HepG2 (cell line): ENCODE measurements around the gene PSD. TPM values are rescaled to one million over a fixed set of nuclear protein-coding genes. Genes with fewer than 3 reads are reported as not detected.

ENCODE experiments used
- ETV6 ChIP-seq: sonication (generic); formaldehyde crosslinking; conservative IDR thresholded peaks from 2 replicates; pipeline ENCODE4 v1.4.0; 2020; ENCODE audit warnings: missing genetic modification reagents
- GATAD1 ChIP-seq: IDR thresholded peaks from 2 replicates; pipeline ENCODE4 v1.6.1; 2016; ENCODE audit warnings: missing genetic modification reagents, missing compliant biosample characterization
- HES4 ChIP-seq: sonication (generic); formaldehyde crosslinking; IDR thresholded peaks from 2 replicates; pipeline ENCODE4 v1.9.0; 2021; ENCODE audit warnings: mild to moderate bottlenecking, missing genetic modification reagents, borderline replicate concordance
- IKZF1 ChIP-seq: fragments of 450-650 bp; IDR thresholded peaks from 2 replicates; pipeline ENCODE4 v1.7.1; 2016
- MAFF ChIP-seq: IDR thresholded peaks from 2 replicates; pipeline ENCODE4 v1.6.1; 2011; ENCODE audit warnings: low read depth, low read length, improper control_type of control experiment
- MAZ ChIP-seq, 2 experiments: sonication (generic) in 1 of 2; formaldehyde crosslinking in 1 of 2; IDR thresholded peaks; 2 replicates each; pipeline versions ENCODE4 v1.5.0 to v1.6.1; 2012 to 2020; ENCODE audit warnings: low read depth in 2 of 2, mild to moderate bottlenecking in 2 of 2, borderline replicate concordance in 1 of 2, improper control_type of control experiment in 1 of 2, low read length in 1 of 2, missing genetic modification reagents in 1 of 2, moderate library complexity in 1 of 2
- NFATC3 ChIP-seq: sonication (generic); formaldehyde crosslinking; IDR thresholded peaks from 2 replicates; pipeline ENCODE4 v1.5.1; 2020; ENCODE audit warnings: mild to moderate bottlenecking, missing genetic modification reagents
- PITX1 ChIP-seq: sonication (generic); formaldehyde crosslinking; IDR thresholded peaks from 2 replicates; pipeline ENCODE4 v1.5.1; 2020; ENCODE audit warnings: mild to moderate bottlenecking, missing genetic modification reagents
- REXO4 ChIP-seq: sonication (generic); formaldehyde crosslinking; IDR thresholded peaks from 2 replicates; pipeline ENCODE4 v1.8.0; 2022; ENCODE audit warnings: missing genetic modification reagents, mild to moderate bottlenecking, borderline replicate concordance
- SRSF9 ChIP-seq: fragments of 200-400 bp; formaldehyde crosslinking; IDR thresholded peaks from 2 replicates; pipeline ENCODE4 v1.6.1; 2018; ENCODE audit warnings: borderline replicate concordance, mild to moderate bottlenecking, low read depth, low read length; ENCODE audit not compliant: insufficient read depth, poor library complexity, severe bottlenecking
- ZFY ChIP-seq: sonication (generic); formaldehyde crosslinking; IDR thresholded peaks from 2 replicates; pipeline ENCODE4 v1.4.0; 2020; ENCODE audit warnings: missing genetic modification reagents
- ZNF10 ChIP-seq: sonication (generic); formaldehyde crosslinking; IDR thresholded peaks from 2 replicates; pipeline ENCODE4 v1.4.0; 2020; ENCODE audit warnings: mild to moderate bottlenecking, low read depth, missing genetic modification reagents, borderline replicate concordance
- ZNF230 ChIP-seq: sonication (generic); formaldehyde crosslinking; IDR thresholded peaks from 2 replicates; pipeline ENCODE4 v1.4.0; 2020; ENCODE audit warnings: mild to moderate bottlenecking, missing genetic modification reagents
- ZNF24 ChIP-seq: fragments of 450-650 bp; IDR thresholded peaks from 2 replicates; pipeline ENCODE4 v1.6.1; 2017; ENCODE audit warnings: antibody characterized with exemption, mild to moderate bottlenecking
- ZNF331 ChIP-seq: sonication (generic); formaldehyde crosslinking; IDR thresholded peaks from 2 replicates; pipeline ENCODE4 v1.4.0; 2020; ENCODE audit warnings: missing genetic modification reagents
- ZNF503 ChIP-seq: sonication (generic); formaldehyde crosslinking; IDR thresholded peaks from 2 replicates; pipeline ENCODE4 v1.4.0; 2020; ENCODE audit warnings: missing genetic modification reagents
- ZNF589 ChIP-seq: sonication (generic); formaldehyde crosslinking; conservative IDR thresholded peaks from 2 replicates; pipeline ENCODE4 v1.8.0; 2022; ENCODE audit warnings: mild to moderate bottlenecking, moderate library complexity, missing genetic modification reagents
- ZNF619 ChIP-seq: sonication (generic); formaldehyde crosslinking; IDR thresholded peaks from 2 replicates; pipeline ENCODE4 v1.4.0; 2020; ENCODE audit warnings: mild to moderate bottlenecking, missing genetic modification reagents
- ZNF672 ChIP-seq: sonication (generic); formaldehyde crosslinking; IDR thresholded peaks from 2 replicates; pipeline ENCODE4 v1.8.1; 2022; ENCODE audit warnings: missing genetic modification reagents
- ZNF784 ChIP-seq: sonication (generic); formaldehyde crosslinking; IDR thresholded peaks from 2 replicates; pipeline ENCODE4 v1.5.1; 2020; ENCODE audit warnings: missing genetic modification reagents, mild to moderate bottlenecking, borderline replicate concordance
- ZSCAN29 ChIP-seq: sonication (generic); formaldehyde crosslinking; conservative IDR thresholded peaks from 2 replicates; pipeline ENCODE4 v1.4.0; 2020; ENCODE audit warnings: mild to moderate bottlenecking, missing genetic modification reagents
- ZZZ3 ChIP-seq: sonication (generic); formaldehyde crosslinking; IDR thresholded peaks from 2 replicates; pipeline ENCODE4 v1.4.0; 2020; ENCODE audit warnings: missing genetic modification reagents, mild to moderate bottlenecking, borderline replicate concordance
- polyA plus RNA-seq, 8 experiments: library from polyadenylated mRNA; depleted of rRNA in 3 of 8; stranded (reverse) in 7 of 8; unstranded in 1 of 8; fragments of >200 nt; fragmentation: Illumina TruSeq in 4 of 8; extraction: Trizol in 4 of 8; gene quantifications; 2 replicates each; pipeline versions ENCODE4 v1.2.1 to v1.2.3, GENCODE V29; 2011 to 2016; ENCODE audit warnings: low read depth in 4 of 8, missing spikeins in 1 of 8, mixed read lengths in 1 of 8; ENCODE audit not compliant: insufficient read depth in 1 of 8
- total RNA-seq, 5 experiments: library from RNA; depleted of rRNA; stranded (reverse); fragments of >200 nt; fragmentation: Illumina TruSeq; extraction: Trizol; gene quantifications; 2 replicates each; pipeline ENCODE4 v1.2.3, GENCODE V29; 2016; ENCODE audit warnings: low read depth in 1 of 5

Gene PSD
- total and polyA plus RNA-seq, 2 of the 13 experiments (the other 11 are each of a cell fraction or from before 2014, with no cell fraction given): 0.35 to 0.58 TPM

- TF ChIP-seq ZNF10 (no peak), PITX1 (CRISPR knock-in tag) (no peak), ZZZ3 (CRISPR knock-in tag) (0 out of 2 replicates have a peak, but pooled peaks have one; percentile 26), ETV6 (CRISPR knock-in tag) (no peak), ZFY (CRISPR knock-in tag) (peak; percentile 89), NFATC3 (CRISPR knock-in tag) (no peak), ZNF24 (no peak), ZNF230 (CRISPR knock-in tag) (no peak), ZNF589 (peak; percentile 80; the same call in 1 of the 2 replicates), ZSCAN29 (CRISPR knock-in tag) (no peak), ZNF672 (CRISPR knock-in tag) (peak; percentile 92), SRSF9 (no peak), ZNF784 (CRISPR knock-in tag) (peak; percentile 71; the same call in 1 of the 2 replicates), ZNF619 (CRISPR knock-in tag) (no peak), ZNF331 (CRISPR knock-in tag) (0 out of 2 replicates have a peak, but pooled peaks have one; percentile 28), IKZF1 (no peak), REXO4 (CRISPR knock-in tag) (peak; percentile 19; the same call in 1 of the 2 replicates), MAFF (no peak), ZNF503 (0 out of 2 replicates have a peak, but pooled peaks have one; percentile 12), MAZ (IDR thresholded peaks at IDR 0.05; ENCODE audit: borderline replicate concordance, low read depth, low read length) (0 out of 2 replicates have a peak, but pooled peaks have one; percentile 20), MAZ (CRISPR knock-in tag; IDR thresholded peaks at IDR 0.05; ENCODE audit: low read depth) (peak; percentile 94), HES4 (CRISPR knock-in tag) (peak; percentile 78; the same call in 1 of the 2 replicates), GATAD1 (CRISPR knock-in tag) (0 out of 2 replicates have a peak, but pooled peaks have one; percentile 6)
Measured at GRCh38 chr10:102450374-102451104, 32.0 kb upstream of the PSD start (continued).
